Coronary artery (tissue), 2 donors: ENCODE data around the gene TMBIM4.
"Not testable (repeated sequence)": the region's sequence is repeated elsewhere in the genome, so short reads cannot be mapped to it uniquely, and the experiment has no call there.

Source experiments
- DNase-seq: peaks from one replicate; pipeline ENCODE4 v3.0.0-alpha.2; 2017; ENCODE audit warnings: low spot score
- H3K27ac ChIP-seq, 2 donors: fragments of 200-600 bp; sonication (generic); one replicate each; pipeline ENCODE4 v1.5.1; 2016 to 2019
- H3K4me3 ChIP-seq: fragments of 200-600 bp; sonication (generic); 2 replicates; pipeline ENCODE4 v1.5.1; 2016; ENCODE audit warnings: mild to moderate bottlenecking, moderate library complexity
- CTCF ChIP-seq: fragments of 200-600 bp; sonication (generic); IDR thresholded peaks from one replicate; pipeline ENCODE4 v1.5.1; 2019; ENCODE audit warnings: antibody characterized with exemption

TMBIM4 gene

GRCh38 chr12:66169221-66170170 is at the start of gene TMBIM4:
TSS of gene TMBIM4 (minus strand) at chr12:66169996. CDS start at chr12:66169951, 45 bp downstream.
- Histone ChIP-seq H3K4me3 (peak within 1 kb of the TSS; percentile 87), H3K27ac (peak within 1 kb of the TSS; percentile 92 to 99)
- DNase-seq, result peak; percentile 91
- peak; percentile 39 for TF ChIP-seq CTCF

GRCh38 chr12:66217342-66217917 is 47.6 kb upstream of the TMBIM4 start:
- no peak for DNase-seq
- no peak overlapping the region for H3K4me3 ChIP-seq
- no peak for TF ChIP-seq CTCF
- H3K27ac ChIP-seq, result no peak overlapping the region

GRCh38 chr12:66213011-66213410 is 43.2 kb upstream of the TMBIM4 start:
- not testable (repeated sequence) for H3K4me3 ChIP-seq, H3K27ac ChIP-seq, DNase-seq

- H3K27ac ChIP-seq, H3K4me3 ChIP-seq, DNase-seq: not testable (repeated sequence)
Observed at GRCh38 chr12:66211573-66211972, 41.8 kb upstream of the TMBIM4 start.

GRCh38 chr12:66210840-66211239 is 41.0 kb upstream of the TMBIM4 start:
- no peak for DNase-seq
- no peak overlapping the region for H3K27ac ChIP-seq
- TF ChIP-seq CTCF, result no peak
- no peak overlapping the region for H3K4me3 ChIP-seq

- no peak for DNase-seq
- no peak overlapping the region for H3K27ac ChIP-seq
- TF ChIP-seq CTCF, result no peak
Observed at GRCh38 chr12:66206141-66206540, 36.3 kb upstream of the TMBIM4 start.

GRCh38 chr12:66203820-66204219 is 34.0 kb upstream of the TMBIM4 start:
- DNase-seq, result no peak
- TF ChIP-seq CTCF, result no peak
- H3K27ac ChIP-seq, result no peak overlapping the region
- H3K4me3 ChIP-seq, result no peak overlapping the region

More at GRCh38 chr12:66206141-66206540, 36.3 kb upstream of the TMBIM4 start:
- no peak overlapping the region for H3K4me3 ChIP-seq
